K562 (cell line): ENCODE results near the gene SLC7A10. TPM values are rescaled to one million over a fixed set of nuclear protein-coding genes. Genes with fewer than 3 reads are reported as not detected.

ENCODE experiments used
- ATAC-seq: fragments of 200-7000 bp; cut with Tn5 transposase; 3 replicates; pipeline ENCODE4 v1.9.1; 2020; ENCODE audit warnings: moderate library complexity
- BruUV-seq: library from RNA; stranded (reverse); fragments of 400-500 nt; replicated peaks from 2 replicates; lab custom pipeline; 2021; lab: Mats Ljungman, UMichigan
- CTCF ChIA-PET: fragments of 300-600 bp; formaldehyde crosslinking; extraction: SDS; loops from one replicate; lab custom pipeline; 2021; ENCODE audit warnings: low intra/inter-chr PET ratio; lab: Yijun Ruan, JAX
- POLR2A ChIA-PET: fragments of 300-600, 350-650 bp; sonication (Branson Sonifier 250); formaldehyde crosslinking; extraction: SDS; loops from one replicate; lab custom pipeline; 2021; ENCODE audit warnings: antibody characterized with exemption, inconsistent platforms; lab: Yijun Ruan, JAX
- DNase-seq, 4 experiments: peaks; one replicate each; pipeline versions ENCODE4 v3.0.0 to v3.0.0-alpha.2; 2011 to 2018; ENCODE audit warnings: low spot score in 3 of 4, mixed read lengths in 3 of 4; ENCODE audit errors: extremely low read depth in 1 of 4
- FAIRE-seq: peaks from 2 replicates; lab custom pipeline; 2011; peaks lifted over from hg19 to GRCh38; lab: Jason Lieb, UNC
- H2AFZ ChIP-seq: 2 replicates; pipeline ENCODE4 v1.6.0; 2011; ENCODE audit warnings: low read depth, low read length, control low read depth, inconsistent platforms
- H3K27ac ChIP-seq: fragments of 200-600 bp; 3 replicates; pipeline ENCODE4 v1.8.0; 2011; ENCODE audit warnings: low read depth, mild to moderate bottlenecking, control low read depth, inconsistent platforms, low read length, moderate library complexity, mixed read lengths; ENCODE audit errors: extremely low read depth
- H3K27me3 ChIP-seq, 2 experiments: fragments of 300-600 bp in 1 of 2; 2 replicates in 1 of 2; 3 replicates in 1 of 2; pipeline versions ENCODE4 v1.6.0 to v1.8.0; 2011; ENCODE audit warnings: inconsistent platforms in 2 of 2, low read length in 2 of 2, mild to moderate bottlenecking in 1 of 2, mixed read lengths in 1 of 2, moderate library complexity in 1 of 2; ENCODE audit not compliant: control insufficient read depth in 2 of 2, insufficient read depth in 2 of 2
- H3K36me3 ChIP-seq: fragments of 300-600 bp; 3 replicates; pipeline ENCODE4 v1.8.0; 2011; ENCODE audit warnings: mild to moderate bottlenecking, low read length, inconsistent platforms; ENCODE audit not compliant: control insufficient read depth, insufficient read depth
- H3K4me1 ChIP-seq, 2 experiments: fragments of 200-600 bp in 1 of 2; replicated peaks in 1 of 2; 2 replicates in 1 of 2; 3 replicates in 1 of 2; pipeline versions ENCODE4 v1.5.1 to v1.8.0; 2011; ENCODE audit warnings: inconsistent platforms in 2 of 2, low read length in 2 of 2, mild to moderate bottlenecking in 1 of 2, mixed read lengths in 1 of 2, moderate library complexity in 1 of 2; ENCODE audit not compliant: control insufficient read depth in 2 of 2, insufficient read depth in 2 of 2
- H3K4me2 ChIP-seq: 2 replicates; pipeline ENCODE4 v1.6.1; 2011; ENCODE audit warnings: low read length, control low read depth, inconsistent platforms, mixed read lengths; ENCODE audit not compliant: insufficient read depth
- H3K4me3 ChIP-seq: fragments of 200-600 bp; sonication (generic), shearing (Covaris generic); 2 replicates; pipeline ENCODE4 v1.5.1; 2016; ENCODE audit warnings: control low read depth, inconsistent platforms
- H3K79me2 ChIP-seq: fragments of 200-600 bp; 3 replicates; pipeline ENCODE4 v1.8.0; 2011; ENCODE audit warnings: low read length, inconsistent platforms; ENCODE audit not compliant: control insufficient read depth, insufficient read depth
- H3K9ac ChIP-seq, 2 experiments: 2 replicates each; pipeline versions ENCODE4 v1.6.0 to v1.6.1; 2011; ENCODE audit warnings: low read depth in 2 of 2, low read length in 2 of 2, control low read depth in 1 of 2, inconsistent platforms in 1 of 2, mild to moderate bottlenecking in 1 of 2, mixed read lengths in 1 of 2; ENCODE audit not compliant: insufficient read depth in 1 of 2
- H3K9me1 ChIP-seq: one replicate; pipeline ENCODE4 v1.6.0; 2011; ENCODE audit warnings: inconsistent platforms, mild to moderate bottlenecking, low read length, moderate library complexity; ENCODE audit not compliant: control insufficient read depth, insufficient read depth
- H3K9me3 ChIP-seq: replicated peaks from 2 replicates; pipeline ENCODE4 v1.5.1; 2011; ENCODE audit warnings: low read depth, low read length, inconsistent platforms; ENCODE audit not compliant: control insufficient read depth, insufficient read depth
- H4K20me1 ChIP-seq: replicated peaks from 2 replicates; pipeline ENCODE4 v1.6.1; 2011; ENCODE audit warnings: low read length, inconsistent platforms, mixed read lengths; ENCODE audit not compliant: control insufficient read depth, insufficient read depth
- CBX8 ChIP-seq: fragments of 200-600 bp; sonication (generic); IDR thresholded peaks from 2 replicates; pipeline ENCODE4 v1.6.1; 2012; ENCODE audit warnings: borderline replicate concordance, mixed run types, low read depth, mild to moderate bottlenecking, moderate library complexity, mixed read lengths, low read length, control low read depth, inconsistent platforms; ENCODE audit not compliant: poor library complexity, severe bottlenecking; ENCODE audit errors: extremely low read depth
- ELF2 ChIP-seq: fragments of 250-450 bp; sonication (Bioruptor Pico); IDR thresholded peaks from 2 replicates; pipeline ENCODE4 v1.5.0; 2021; ENCODE audit warnings: mild to moderate bottlenecking
- HMG20A ChIP-seq: fragments of 450-650 bp; formaldehyde crosslinking; conservative IDR thresholded peaks from 2 replicates; pipeline ENCODE4 v1.4.0; 2020; ENCODE audit warnings: mild to moderate bottlenecking, mixed read lengths
- HNRNPUL1 ChIP-seq: fragments of 200-400 bp; formaldehyde crosslinking; IDR thresholded peaks from 2 replicates; pipeline ENCODE4 v1.6.1; 2017; ENCODE audit warnings: low read length
- SMAD1 ChIP-seq: fragments of 150-350 bp; IDR thresholded peaks from 2 replicates; pipeline ENCODE4 v1.6.1; 2014; ENCODE audit warnings: low read length, low read depth; ENCODE audit not compliant: partially characterized antibody
- SMAD3 ChIP-seq: fragments of 450-650 bp; formaldehyde crosslinking; conservative IDR thresholded peaks from 2 replicates; pipeline ENCODE4 v1.4.0; 2020; ENCODE audit warnings: mild to moderate bottlenecking
- ZFP30 ChIP-seq: fragments of 250-450 bp; sonication (Bioruptor Pico); IDR thresholded peaks from 2 replicates; pipeline ENCODE4 v1.8.0; 2022; ENCODE audit warnings: moderate library complexity, mild to moderate bottlenecking, inconsistent platforms, borderline replicate concordance
- ZFP36 ChIP-seq: fragments of 150-350 bp; IDR thresholded peaks from 2 replicates; pipeline ENCODE4 v1.6.1; 2018; ENCODE audit warnings: low read length, low read depth; ENCODE audit not compliant: partially characterized antibody
- ZFP91 ChIP-seq: sonication (generic); formaldehyde crosslinking; IDR thresholded peaks from 2 replicates; pipeline ENCODE4 v1.8.0; 2022; ENCODE audit warnings: mild to moderate bottlenecking, missing genetic modification reagents
- ZMIZ1 ChIP-seq, 2 experiments: fragments of 150-350 bp in 1 of 2; IDR thresholded peaks; 2 replicates each; pipeline ENCODE4 v1.6.1; 2012 to 2016; ENCODE audit warnings: low read depth in 2 of 2, low read length in 2 of 2, mild to moderate bottlenecking in 1 of 2, moderate library complexity in 1 of 2
- ZNF280B ChIP-seq: fragments of 250-450 bp; sonication (Bioruptor Pico); IDR thresholded peaks from 2 replicates; pipeline ENCODE4 v1.5.1; 2021; ENCODE audit warnings: mild to moderate bottlenecking
- ZNF384 ChIP-seq: IDR thresholded peaks from 2 replicates; pipeline ENCODE4 v1.6.1; 2012; ENCODE audit warnings: low read depth, low read length, improper control_type of control experiment
- ZNF445 ChIP-seq: fragments of 250-450 bp; sonication (Bioruptor Pico); IDR thresholded peaks from 2 replicates; pipeline ENCODE4 v1.4.0; 2020; ENCODE audit warnings: low read depth, mild to moderate bottlenecking, moderate library complexity
- ZNF561 ChIP-seq: fragments of 450-650 bp; formaldehyde crosslinking; conservative IDR thresholded peaks from 2 replicates; pipeline ENCODE4 v1.4.0; 2020; ENCODE audit warnings: mild to moderate bottlenecking, moderate library complexity
- WGBS: fragments of 100-300 bp; shearing (Covaris generic); methylation state at CpG from one replicate; pipeline ENCODE4 v1.1.6; 2016; ENCODE audit warnings: low coverage, mixed read lengths; ENCODE audit not compliant: insufficient coverage; ENCODE audit errors: missing lambda C conversion rate; 5-methylcytosine and 5-hydroxymethylcytosine counted together
- in situ Hi-C: fragments of 300-500 bp; cut with MboI; formaldehyde crosslinking; loops from 4 replicates; pipeline ENCODE4 v1.15.0; 2018; ENCODE audit warnings: inconsistent platforms, mixed read lengths
- intact Hi-C: fragments of 100-400 bp; cut with micrococcal nuclease; formaldehyde crosslinking; loops from 2 replicates; pipeline ENCODE4 v1.14.2; 2022
- polyA plus RNA-seq, 8 experiments: library from polyadenylated mRNA; depleted of rRNA in 4 of 8; stranded (reverse) in 5 of 8; unstranded in 3 of 8; fragments of >200 nt; fragmentation: Nextera tagmentation in 2 of 8; fragmentation: Illumina TruSeq in 1 of 8; extraction: Ambion mirVana in 2 of 8; extraction: Trizol in 1 of 8; gene quantifications; 2 replicates each; pipeline versions ENCODE4 v1.2.1 to v1.2.3, GENCODE V29; 2011 to 2014; ENCODE audit warnings: inconsistent platforms in 1 of 8, missing spikeins in 1 of 8
- total RNA-seq, 7 experiments: library from RNA; depleted of rRNA in 6 of 7; stranded (reverse); fragments of >200 nt in 6 of 7; fragmentation: Illumina TruSeq in 2 of 7; extraction: Trizol in 2 of 7; gene quantifications; 2 replicates each; pipeline versions ENCODE4 v1.2.1 to v1.2.3, GENCODE V29; 2011 to 2021; ENCODE audit warnings: low replicate concordance in 1 of 7

SLC7A10 gene
- total and polyA plus RNA-seq, 9 of the 15 experiments (the other 6 are each of a cell fraction or from before 2014, with no cell fraction given), result 0.07 TPM; not detected in 8

GRCh38 chr19:33242911-33243310 lies 17.3 kb upstream of the SLC7A10 start:
- ATAC-seq (no peak), FAIRE-seq (no peak), DNase-seq (no peak)
- Histone ChIP-seq H4K20me1 (no peaks in the 10 kb centered on the region; the same call in 1 of the 2 replicates), H3K4me1 (peaks cover 0 to 17% of the 10 kb centered on the region in 2 experiments; a peak in 2 of 5 replicates), H3K4me2 (no peak overlapping the region), H3K4me3 (no peak overlapping the region), H3K9me1 (no peaks in the 10 kb centered on the region), H2AFZ (no peak overlapping the region), H3K36me3 (no peaks in the 10 kb centered on the region), H3K9me3 (peaks cover 4% of the 10 kb centered on the region; the same call in 1 of the 2 replicates), H3K79me2 (no peaks in the 10 kb centered on the region), H3K27me3 (peaks cover 0 to 12% of the 10 kb centered on the region in 2 experiments; a peak in 2 of 5 replicates), H3K9ac (no peak overlapping the region), H3K27ac (no peak overlapping the region)
- WGBS, result 0% methylated on average over 6 of the region's 6 CpGs
- in situ Hi-C loops, result no loop called here
- ChIA-PET POLR2A (interaction anchor here (0.7 kb wide), 1 partner anchor 11 kb away, joined by 3 read pairs; no protein-coding TSS in a partner anchor), CTCF (no interaction called here)
- intact Hi-C loops, result loop anchor here (5.0 kb wide), 1 partner anchor 69 kb away; no protein-coding TSS in a partner anchor
- no TSS peak for BruUV-seq
- TF ChIP-seq ZNF561 (no peak), HNRNPUL1 (no peak), CBX8 (no peak), ELF2 (CRISPR knock-in tag) (no peak), ZFP30 (CRISPR knock-in tag) (no peak), SMAD3 (CRISPR knock-in tag) (no peak), ZFP36 (no peak), ZMIZ1 (IDR thresholded peaks at IDR 0.05; ENCODE audit: low read depth in 2 of 2, low read length in 2 of 2) (no peak), ZNF384 (no peak), ZNF445 (CRISPR knock-in tag) (no peak), ZFP91 (no peak), HMG20A (no peak), SMAD1 (no peak), ZNF280B (CRISPR knock-in tag) (no peak)
